Rectal smooth muscle tissue (tissue), 1 donor: ENCODE data around the gene TMCO4.

Experiments used
- H3K27ac ChIP-seq: one replicate; pipeline ENCODE4 v1.7.0; 2013; ENCODE audit warnings: low read depth, low read length, inconsistent platforms
- H3K27me3 ChIP-seq: one replicate; pipeline ENCODE4 v1.7.0; 2013; ENCODE audit warnings: low read length; ENCODE audit not compliant: control insufficient read depth, insufficient read depth
- H3K36me3 ChIP-seq: one replicate; pipeline ENCODE4 v1.7.0; 2013; ENCODE audit warnings: low read length; ENCODE audit not compliant: control insufficient read depth, insufficient read depth
- H3K4me1 ChIP-seq: one replicate; pipeline ENCODE4 v1.7.0; 2013; ENCODE audit warnings: low read length; ENCODE audit not compliant: control insufficient read depth, insufficient read depth
- H3K4me3 ChIP-seq: one replicate; pipeline ENCODE4 v1.7.0; 2013; ENCODE audit warnings: low read length
- H3K9ac ChIP-seq: one replicate; pipeline ENCODE4 v1.7.0; 2013; ENCODE audit warnings: low read length

Gene TMCO4

DNA sequence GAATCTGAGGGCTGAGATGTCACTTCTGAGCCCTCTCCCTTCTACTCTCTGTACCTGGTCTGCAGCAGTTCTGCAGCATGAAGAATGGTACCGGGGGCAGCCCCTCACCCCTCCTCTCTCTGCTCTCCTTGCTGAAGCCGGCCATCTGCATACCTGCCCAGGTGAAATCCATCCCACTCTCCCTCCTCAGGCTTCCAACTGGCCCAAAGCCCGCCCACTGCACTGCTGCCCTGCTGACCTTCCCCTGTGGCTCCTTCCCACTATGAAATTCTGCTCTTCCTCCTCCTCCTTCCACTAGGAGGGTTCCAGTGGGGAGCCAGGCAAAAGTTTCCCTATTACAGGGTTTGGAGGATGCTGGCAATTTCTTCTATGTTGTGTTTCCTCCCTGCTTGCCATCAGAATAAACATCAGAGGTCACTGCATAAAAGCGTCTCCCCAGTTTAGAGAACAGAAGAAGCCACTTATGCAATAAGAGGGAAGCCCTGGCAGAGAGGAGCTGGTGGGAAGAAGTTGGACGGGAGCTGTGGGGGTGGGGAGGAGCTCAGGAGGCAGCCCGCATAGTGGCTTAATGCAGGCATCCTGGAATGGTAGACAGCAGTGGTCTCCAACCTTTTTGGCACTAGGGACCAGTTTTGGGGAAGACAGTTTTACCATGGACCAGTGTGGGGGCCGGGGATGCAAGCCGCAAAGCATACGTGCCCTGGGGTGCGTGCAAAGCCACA lies 30.3 kb downstream of the TMCO4 start:
- Histone ChIP-seq H3K9ac (no peak overlapping the region), H3K27ac (no peak overlapping the region), H3K4me1 (no peaks in the 10 kb centered on the region), H3K4me3 (no peak overlapping the region), H3K27me3 (no peaks in the 10 kb centered on the region), H3K36me3 (peaks cover 5% of the 10 kb centered on the region)

DNA sequence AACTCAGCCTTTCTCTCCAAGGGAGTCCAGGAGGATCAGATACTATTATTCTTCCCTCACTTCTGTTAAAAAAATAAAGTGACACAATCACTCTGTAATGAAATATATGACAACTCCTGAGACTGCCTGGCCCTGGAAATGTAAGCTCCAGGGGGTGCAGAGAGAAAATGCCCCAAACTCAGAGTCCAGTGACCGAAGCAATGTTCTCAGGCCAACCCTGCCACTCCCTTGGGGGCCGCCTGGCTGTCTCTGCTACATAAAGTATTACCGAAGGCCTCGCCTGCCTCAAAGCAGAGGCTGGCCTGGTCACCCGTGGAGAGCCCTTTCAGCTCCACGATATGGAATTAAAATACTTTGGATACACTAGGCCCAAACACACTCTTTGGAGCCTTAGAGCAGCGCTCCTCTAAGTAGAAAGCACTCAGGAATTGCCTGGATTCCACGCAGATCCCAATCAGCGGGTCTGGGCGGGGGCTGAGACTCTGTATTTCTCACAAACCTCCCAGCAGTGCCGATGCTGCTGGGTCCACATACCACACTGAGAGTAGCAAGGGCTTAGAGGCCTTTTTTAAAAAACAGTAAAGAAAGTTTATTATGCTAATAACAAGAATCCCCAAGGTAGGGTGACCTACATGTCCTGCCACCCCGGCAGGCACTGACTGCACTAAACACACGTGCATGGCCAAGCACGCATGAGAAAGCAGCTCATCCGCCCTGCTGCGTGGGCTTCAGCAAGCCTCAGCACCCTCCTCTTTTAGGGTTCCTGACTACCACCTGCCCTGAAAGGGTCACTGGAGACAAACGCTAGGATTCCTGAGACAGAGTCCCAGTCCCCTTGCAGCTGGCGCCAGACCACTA lies 31.1 kb downstream of the TMCO4 start:
- Histone ChIP-seq H3K4me3 (no peak overlapping the region), H3K9ac (no peak overlapping the region), H3K36me3 (peaks cover 5% of the 10 kb centered on the region), H3K4me1 (no peaks in the 10 kb centered on the region), H3K27ac (no peak overlapping the region), H3K27me3 (no peaks in the 10 kb centered on the region)

DNA sequence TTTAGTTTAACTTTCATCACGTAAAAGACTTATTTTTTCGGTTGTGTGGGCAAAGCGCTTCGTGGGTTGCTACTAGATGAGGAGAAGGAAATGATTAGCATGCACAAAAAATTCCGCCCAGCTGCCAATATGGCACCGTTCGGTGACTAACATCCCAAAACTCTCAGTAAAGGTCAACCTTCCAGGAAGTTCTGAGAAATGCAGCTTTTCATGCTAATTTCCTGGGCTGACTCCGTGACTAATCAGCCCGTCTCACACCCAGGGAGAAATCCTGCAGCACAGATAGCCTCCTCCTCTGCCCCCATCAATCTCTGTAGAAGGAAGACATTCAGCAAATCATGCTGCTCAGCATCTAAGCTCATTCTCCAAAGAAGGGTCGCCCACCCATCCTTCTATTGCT lies 34.1 kb downstream of the TMCO4 start:
- no peak overlapping the region for H3K27ac ChIP-seq
- H3K36me3 ChIP-seq, result peaks cover 3% of the 10 kb centered on the region
- H3K4me3 ChIP-seq, result no peak overlapping the region
- H3K4me1 ChIP-seq, result no peaks in the 10 kb centered on the region
- no peaks in the 10 kb centered on the region for H3K27me3 ChIP-seq
- no peak overlapping the region for H3K9ac ChIP-seq

GRCh38 chr1:19764848-19765247 lies 34.9 kb downstream of the TMCO4 start:
- H3K9ac ChIP-seq, result no peak overlapping the region
- H3K36me3 ChIP-seq, result no peaks in the 10 kb centered on the region
- H3K27ac ChIP-seq, result no peak overlapping the region
- no peak overlapping the region for H3K4me3 ChIP-seq
- H3K4me1 ChIP-seq, result no peaks in the 10 kb centered on the region
- no peaks in the 10 kb centered on the region for H3K27me3 ChIP-seq

GRCh38 chr1:19762175-19762779 lies 37.4 kb downstream of the TMCO4 start:
- no peaks in the 10 kb centered on the region for H3K36me3 ChIP-seq
- H3K27ac ChIP-seq, result no peak overlapping the region
- H3K27me3 ChIP-seq, result no peaks in the 10 kb centered on the region
- no peaks in the 10 kb centered on the region for H3K4me1 ChIP-seq
- no peak overlapping the region for H3K4me3 ChIP-seq
- no peak overlapping the region for H3K9ac ChIP-seq

GRCh38 chr1:19759740-19760089 lies 40.0 kb downstream of the TMCO4 start:
- Histone ChIP-seq H3K27me3 (no peaks in the 10 kb centered on the region), H3K9ac (no peak overlapping the region), H3K27ac (no peak overlapping the region), H3K36me3 (no peaks in the 10 kb centered on the region), H3K4me1 (peaks cover 3% of the 10 kb centered on the region), H3K4me3 (no peak overlapping the region)

- Histone ChIP-seq H3K9ac (no peak overlapping the region), H3K27me3 (no peaks in the 10 kb centered on the region), H3K4me3 (no peak overlapping the region), H3K27ac (no peak overlapping the region), H3K36me3 (no peaks in the 10 kb centered on the region), H3K4me1 (peaks cover 8% of the 10 kb centered on the region)
Observed at GRCh38 chr1:19758227-19758830, 41.4 kb downstream of the TMCO4 start.

DNA sequence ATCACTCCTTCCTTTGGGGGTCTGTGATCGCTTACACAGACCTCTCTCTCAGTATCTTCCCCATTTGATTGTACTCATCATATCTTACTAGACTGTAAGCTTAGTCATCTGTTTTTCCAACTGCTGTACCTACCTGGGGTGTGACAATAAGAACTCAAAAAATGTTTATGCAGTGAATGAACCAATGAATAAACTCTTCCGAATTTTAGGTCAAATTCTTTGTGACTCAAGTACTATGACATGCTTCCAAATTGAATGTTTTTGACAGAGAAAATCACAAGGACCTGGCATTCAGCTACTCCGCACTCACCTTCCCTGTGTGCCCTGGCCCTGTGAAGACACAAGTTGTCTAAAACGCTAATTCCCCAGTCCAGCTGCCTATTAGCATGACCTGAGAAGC lies 42.1 kb downstream of the TMCO4 start:
- Histone ChIP-seq H3K4me1 (peaks cover 8% of the 10 kb centered on the region), H3K36me3 (no peaks in the 10 kb centered on the region), H3K4me3 (no peak overlapping the region), H3K27ac (no peak overlapping the region), H3K9ac (no peak overlapping the region), H3K27me3 (no peaks in the 10 kb centered on the region)

GRCh38 chr1:19756480-19756879 lies 43.2 kb downstream of the TMCO4 start:
- Histone ChIP-seq H3K9ac (no peak overlapping the region), H3K27ac (no peak overlapping the region), H3K4me1 (peaks cover 8% of the 10 kb centered on the region), H3K36me3 (no peaks in the 10 kb centered on the region), H3K27me3 (no peaks in the 10 kb centered on the region), H3K4me3 (no peak overlapping the region)

DNA sequence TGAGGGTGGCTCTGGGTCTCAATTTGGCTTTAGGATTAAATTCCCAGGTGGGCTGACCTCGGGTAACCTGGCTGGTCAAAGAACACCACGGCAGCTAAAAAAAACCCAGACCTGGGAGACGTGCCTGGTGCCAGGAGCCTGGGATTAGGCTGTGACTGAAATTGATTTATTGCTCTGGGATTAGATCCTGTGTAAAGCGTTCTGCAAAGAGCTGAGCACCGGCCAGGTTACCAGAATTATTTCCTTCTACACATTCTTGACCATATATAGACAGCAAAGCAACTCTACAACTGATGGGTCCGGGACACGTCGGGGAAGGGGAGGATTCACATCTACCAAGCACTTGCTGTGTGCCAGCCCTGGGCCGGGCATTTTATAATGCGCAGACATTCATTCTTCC lies 45.2 kb downstream of the TMCO4 start:
- Histone ChIP-seq H3K9ac (no peak overlapping the region), H3K4me1 (peaks cover 8% of the 10 kb centered on the region), H3K4me3 (no peak overlapping the region), H3K27ac (peak overlapping the region; percentile 76), H3K36me3 (peaks cover 10% of the 10 kb centered on the region), H3K27me3 (no peaks in the 10 kb centered on the region)

DNA sequence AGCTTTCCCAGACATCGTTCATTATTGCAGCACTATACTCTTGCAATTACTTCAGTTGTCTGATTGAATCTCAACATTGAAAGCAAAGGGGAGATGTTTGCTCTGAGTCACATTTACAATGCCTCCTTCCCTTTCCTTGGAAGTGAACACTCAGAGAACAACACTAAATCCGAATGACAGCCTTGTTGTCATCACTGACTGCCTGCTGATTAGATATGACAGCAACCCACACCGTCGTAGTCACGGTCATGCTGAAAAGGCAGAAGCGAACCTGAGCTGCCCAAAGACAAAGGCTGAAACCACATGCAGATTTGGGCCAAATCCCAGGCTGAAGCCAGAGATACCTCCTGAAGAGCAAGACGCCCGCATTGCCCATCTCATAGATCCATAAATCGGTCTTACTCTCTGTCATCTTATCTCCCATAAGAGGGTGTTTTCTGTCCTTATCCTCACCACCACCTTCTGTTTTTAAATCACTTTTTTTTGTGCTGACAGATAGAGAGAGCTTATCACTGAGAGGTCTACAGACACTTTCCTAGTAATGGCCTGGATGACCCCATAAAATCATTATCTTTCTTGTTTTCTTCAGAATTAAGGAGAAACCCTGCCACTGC lies 47.5 kb downstream of the TMCO4 start:
- H3K36me3 ChIP-seq, result peaks cover 10% of the 10 kb centered on the region
- H3K9ac ChIP-seq, result no peak overlapping the region
- H3K4me3 ChIP-seq, result no peak overlapping the region
- H3K27me3 ChIP-seq, result no peaks in the 10 kb centered on the region
- peaks cover 8% of the 10 kb centered on the region for H3K4me1 ChIP-seq
- H3K27ac ChIP-seq, result no peak overlapping the region

GRCh38 chr1:19750882-19751276 lies 48.8 kb downstream of the TMCO4 start:
- Histone ChIP-seq H3K36me3 (peaks cover 10% of the 10 kb centered on the region), H3K4me3 (no peak overlapping the region), H3K27ac (no peak overlapping the region), H3K9ac (no peak overlapping the region), H3K4me1 (peaks cover 8% of the 10 kb centered on the region), H3K27me3 (no peaks in the 10 kb centered on the region)
